Muscle of leg (tissue), 11 donors: ENCODE results near the gene HEPHL1. TPM values are rescaled to one million over a fixed set of nuclear protein-coding genes. Genes with fewer than 3 reads are reported as not detected.

ENCODE experiments used
- DNase-seq: peaks from one replicate; pipeline ENCODE4 v3.0.0; 2013
- H3K27ac ChIP-seq: one replicate; pipeline ENCODE4 v1.5.1; 2013; ENCODE audit warnings: mild to moderate bottlenecking, low read length, control low read depth
- H3K27me3 ChIP-seq: one replicate; pipeline ENCODE4 v1.6.1; 2013; ENCODE audit warnings: low read length; ENCODE audit not compliant: control insufficient read depth, insufficient read depth
- H3K36me3 ChIP-seq: one replicate; pipeline ENCODE4 v1.6.1; 2013; ENCODE audit warnings: low read length; ENCODE audit not compliant: control insufficient read depth, insufficient read depth
- H3K4me1 ChIP-seq: one replicate; pipeline ENCODE4 v1.6.1; 2013; ENCODE audit warnings: low read length; ENCODE audit not compliant: control insufficient read depth, insufficient read depth
- H3K4me3 ChIP-seq: one replicate; pipeline ENCODE4 v1.5.1; 2013; ENCODE audit warnings: low read length, control low read depth
- H3K9me3 ChIP-seq: replicated peaks from 2 replicates; pipeline ENCODE4 v1.6.1; 2013; ENCODE audit warnings: low read depth, low read length; ENCODE audit not compliant: control insufficient read depth
- WGBS: methylation state at CpG from one replicate; pipeline ENCODE4 v1.1.5; 2013; ENCODE audit warnings: missing lambda C conversion rate; ENCODE audit not compliant: insufficient coverage; 5-methylcytosine and 5-hydroxymethylcytosine counted together
- polyA plus RNA-seq, 8 donors: library from polyadenylated mRNA; unstranded; fragments of 120-200 nt; gene quantifications; one replicate each; pipeline versions ENCODE4 v1.2.1 to v1.2.3, GENCODE V29; 2013; ENCODE audit warnings: inconsistent platforms in 1 of 8, low replicate concordance in 1 of 8; ENCODE audit not compliant: insufficient read length in 8 of 8, insufficient read depth in 1 of 8
- total RNA-seq: library from RNA; stranded (reverse); fragments of 120-200 nt; gene quantifications from one replicate; pipeline ENCODE4 v1.2.4, GENCODE V29; 2013

Gene HEPHL1
- total and polyA plus RNA-seq, 9 donors, result 0.02 to 0.04 (median 0.03) TPM; not detected in 4

DNA sequence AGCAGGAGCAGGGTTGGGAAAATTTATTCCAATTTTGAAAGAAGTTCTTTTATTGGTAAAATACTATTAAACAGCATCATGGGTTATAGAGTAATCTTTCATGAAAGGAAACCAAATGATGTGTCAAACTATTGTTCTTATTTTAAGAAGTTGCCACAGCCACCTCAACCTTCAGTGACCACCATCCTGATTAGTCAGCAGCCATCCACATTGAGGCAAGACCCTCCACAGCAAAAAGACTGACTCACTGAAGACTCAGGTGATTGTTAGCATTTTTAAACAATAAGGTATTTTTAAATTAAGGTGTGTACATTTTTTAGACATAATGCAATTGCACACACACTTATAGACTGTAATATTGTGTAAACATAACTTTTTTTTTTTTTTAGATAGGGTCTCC, 3.7 kb upstream of the HEPHL1 start:
- Histone ChIP-seq H3K4me3 (no peak overlapping the region), H3K36me3 (no peaks in the 10 kb centered on the region), H3K27me3 (no peaks in the 10 kb centered on the region), H3K9me3 (no peaks in the 10 kb centered on the region), H3K4me1 (no peaks in the 10 kb centered on the region), H3K27ac (no peak overlapping the region)
- no peak for DNase-seq

DNA sequence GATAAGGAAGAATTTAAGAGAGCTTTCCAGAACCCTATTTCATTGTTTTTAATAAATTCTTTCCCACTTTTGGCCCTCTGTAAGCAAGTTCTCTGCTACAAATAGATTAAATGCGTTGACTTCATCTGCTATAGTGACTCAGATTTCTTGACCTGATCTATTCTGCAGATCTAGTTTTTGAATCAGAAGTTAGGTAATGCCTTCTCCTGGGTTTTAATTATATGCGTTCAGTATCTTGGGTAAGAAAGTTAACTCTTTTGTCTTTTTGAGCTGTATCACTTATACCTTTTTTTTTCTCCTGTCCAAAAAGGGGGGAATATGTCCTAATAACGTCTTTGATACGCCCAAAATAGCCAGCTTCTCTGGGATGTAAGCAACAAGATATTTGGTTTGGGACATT, 2.4 kb upstream of the HEPHL1 start:
- DNase-seq, result peak; percentile 17
- no peaks in the 10 kb centered on the region for H3K27me3 ChIP-seq
- H3K4me3 ChIP-seq, result no peak overlapping the region
- WGBS, result no CpG with 5 or more reads among the region's 4 CpGs
- no peaks in the 10 kb centered on the region for H3K9me3 ChIP-seq
- H3K27ac ChIP-seq, result no peak overlapping the region
- H3K4me1 ChIP-seq, result no peaks in the 10 kb centered on the region
- H3K36me3 ChIP-seq, result no peaks in the 10 kb centered on the region

DNA sequence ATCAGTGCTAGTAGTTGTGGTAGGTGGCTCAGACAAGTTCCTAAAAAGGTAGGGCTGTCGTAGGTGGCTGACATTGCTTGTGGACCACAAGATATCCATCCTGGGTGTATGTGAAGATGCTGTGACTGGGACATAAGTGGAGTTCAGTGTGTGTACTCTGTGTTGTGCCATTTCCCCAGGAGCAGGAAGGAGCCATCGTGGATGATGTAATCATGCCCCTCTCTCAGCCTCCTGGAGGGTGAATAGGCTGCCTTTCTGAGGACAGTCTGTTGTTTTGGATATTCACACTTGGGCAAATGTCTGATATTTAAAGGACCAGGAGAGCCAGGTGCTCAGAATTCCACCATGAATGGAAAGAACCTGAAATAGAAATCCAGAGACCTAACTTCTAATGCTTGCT, 2.7 kb downstream of the HEPHL1 start:
- no peaks in the 10 kb centered on the region for H3K9me3 ChIP-seq
- H3K27me3 ChIP-seq, result no peaks in the 10 kb centered on the region
- WGBS, result 100% methylated on average over 1 of the region's 2 CpGs
- no peak for DNase-seq
- no peak overlapping the region for H3K27ac ChIP-seq
- no peaks in the 10 kb centered on the region for H3K4me1 ChIP-seq
- H3K36me3 ChIP-seq, result no peaks in the 10 kb centered on the region
- H3K4me3 ChIP-seq, result no peak overlapping the region

DNA sequence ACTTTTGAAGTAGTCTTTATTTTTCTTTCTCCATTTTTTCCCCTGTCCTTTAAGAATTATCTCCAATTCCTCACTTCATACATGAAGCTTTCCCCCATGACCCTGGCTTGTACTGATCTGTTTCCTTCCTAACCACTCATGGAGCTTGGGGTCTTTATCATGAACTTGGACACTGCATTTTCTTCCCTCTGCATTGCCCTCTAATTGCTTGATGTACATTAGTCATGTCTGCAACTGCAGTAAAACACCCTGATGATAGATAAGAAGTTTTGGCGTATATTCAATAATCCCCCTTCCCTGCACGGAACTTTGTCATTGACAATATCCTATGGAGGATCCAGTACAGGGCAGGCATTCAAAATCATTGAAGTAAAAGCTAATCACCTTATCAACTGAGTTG, 3.4 kb downstream of the HEPHL1 start:
- H3K4me3 ChIP-seq, result no peak overlapping the region
- no peak overlapping the region for H3K27ac ChIP-seq
- DNase-seq, result no peak
- H3K27me3 ChIP-seq, result no peaks in the 10 kb centered on the region
- no CpG with 5 or more reads among the region's 2 CpGs for WGBS
- H3K9me3 ChIP-seq, result no peaks in the 10 kb centered on the region
- H3K36me3 ChIP-seq, result no peaks in the 10 kb centered on the region
- no peaks in the 10 kb centered on the region for H3K4me1 ChIP-seq

DNA sequence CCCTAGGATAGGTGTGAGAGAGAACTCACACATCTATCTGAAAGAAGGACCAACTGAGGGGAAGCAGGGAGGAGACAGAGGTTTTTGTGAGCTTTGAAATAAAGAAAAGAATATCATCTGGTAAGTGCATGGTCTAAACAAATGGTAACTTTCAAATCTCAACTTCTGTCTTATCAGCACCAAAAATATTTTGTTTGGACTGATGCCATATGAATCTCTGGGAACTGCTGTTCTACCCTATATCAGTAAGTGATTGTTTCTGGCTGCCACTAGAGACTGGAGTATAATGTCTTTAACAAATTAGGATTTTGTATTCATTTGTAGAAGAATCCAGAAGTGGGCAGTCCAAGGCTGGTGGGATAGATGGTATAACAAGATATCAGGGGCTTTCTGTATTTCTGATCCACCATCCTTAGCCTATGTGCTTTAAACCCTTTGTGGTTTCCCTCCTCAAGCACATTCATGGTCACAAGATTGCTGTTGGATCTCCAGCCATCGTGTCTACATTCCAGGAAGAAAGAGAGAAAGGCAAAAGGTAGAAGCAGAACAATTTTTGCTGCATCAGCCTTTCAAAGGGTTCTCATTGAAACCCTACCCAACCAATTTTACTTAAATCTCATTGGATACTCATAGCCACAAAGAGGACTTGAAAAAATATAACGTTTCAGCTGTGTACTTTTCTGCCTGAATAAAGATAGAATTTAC, 4.7 kb downstream of the HEPHL1 start:
- WGBS, result no CpG with 5 or more reads among the region's 2 CpGs
- Histone ChIP-seq H3K27me3 (no peaks in the 10 kb centered on the region), H3K4me3 (no peak overlapping the region), H3K36me3 (no peaks in the 10 kb centered on the region), H3K27ac (no peak overlapping the region), H3K9me3 (no peaks in the 10 kb centered on the region), H3K4me1 (no peaks in the 10 kb centered on the region)
- no peak for DNase-seq

DNA sequence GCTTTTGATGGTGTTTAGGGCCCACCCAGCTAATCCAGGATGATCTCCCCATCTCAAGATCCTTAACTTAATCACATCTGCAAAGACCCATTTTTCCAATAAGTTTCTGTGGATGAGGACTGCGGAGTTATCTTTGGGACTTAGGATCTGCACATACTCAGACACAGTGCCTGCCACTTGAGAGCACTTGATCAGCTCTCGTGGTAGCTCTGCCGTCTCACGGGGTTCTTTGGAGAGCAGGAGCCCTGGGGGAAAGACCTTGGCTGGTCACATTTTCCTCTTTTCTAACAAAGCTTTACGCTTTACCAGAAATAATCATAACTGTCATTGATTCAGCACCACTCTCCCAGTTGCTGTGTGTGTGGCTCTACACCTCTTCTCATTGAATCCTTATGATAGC, 6.1 kb downstream of the HEPHL1 start:
- Histone ChIP-seq H3K4me3 (no peak overlapping the region), H3K36me3 (no peaks in the 10 kb centered on the region)
- 84% methylated on average over 4 of the region's 5 CpGs for WGBS

DNA sequence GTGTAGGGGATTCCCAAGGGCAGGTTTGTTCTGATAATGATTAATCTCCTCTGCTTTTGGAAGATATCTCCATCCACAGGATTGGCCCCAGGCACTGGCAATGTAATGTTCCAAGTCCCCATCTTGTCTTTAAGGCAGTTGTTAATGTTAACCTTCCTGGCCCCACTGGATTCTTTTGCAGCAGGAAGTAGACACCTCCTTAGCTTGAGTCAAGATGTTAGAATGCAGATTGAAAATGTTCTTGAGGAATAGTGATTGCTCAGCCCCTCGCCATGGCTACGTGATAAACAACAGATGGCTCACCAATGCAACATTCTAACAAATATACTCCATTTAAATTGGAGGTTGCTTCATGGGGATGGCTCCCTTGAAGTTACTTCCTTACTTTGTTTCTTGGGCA, 7.3 kb downstream of the HEPHL1 start:
- Histone ChIP-seq H3K27me3 (no peaks in the 10 kb centered on the region), H3K9me3 (no peaks in the 10 kb centered on the region), H3K4me3 (no peak overlapping the region), H3K4me1 (no peaks in the 10 kb centered on the region), H3K27ac (no peak overlapping the region), H3K36me3 (no peaks in the 10 kb centered on the region)
- no CpG with 5 or more reads among the region's 2 CpGs for WGBS
- DNase-seq, result peak; percentile 2

More for the DNA sequence above, 6.1 kb downstream of the HEPHL1 start:
- no peak for DNase-seq
- H3K9me3 ChIP-seq, result no peaks in the 10 kb centered on the region
- H3K27me3 ChIP-seq, result no peaks in the 10 kb centered on the region
- H3K4me1 ChIP-seq, result no peaks in the 10 kb centered on the region
- H3K27ac ChIP-seq, result no peak overlapping the region

DNA sequence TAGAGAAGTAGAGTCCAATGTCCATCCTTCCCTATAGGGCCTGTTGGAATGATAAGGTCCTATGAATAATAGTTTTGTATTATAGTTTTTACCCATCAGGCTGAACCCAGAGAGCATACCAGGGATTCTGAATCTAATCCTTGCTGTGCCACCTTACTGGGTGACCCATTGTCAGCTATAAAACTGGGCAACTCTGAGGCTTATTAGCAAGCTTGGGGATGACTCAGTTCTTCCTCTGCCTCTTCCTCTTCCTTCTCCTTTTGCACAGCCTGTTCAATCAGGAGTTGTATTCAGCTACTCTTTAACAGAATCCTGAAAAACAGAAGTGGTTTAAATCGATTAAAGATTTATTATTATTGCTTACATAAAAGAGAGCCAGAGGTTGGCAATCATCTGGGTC, 8.9 kb downstream of the HEPHL1 start:
- WGBS, result no CpG with 5 or more reads among the region's 1 CpG
- H3K27ac ChIP-seq, result no peak overlapping the region
- DNase-seq, result no peak

DNA sequence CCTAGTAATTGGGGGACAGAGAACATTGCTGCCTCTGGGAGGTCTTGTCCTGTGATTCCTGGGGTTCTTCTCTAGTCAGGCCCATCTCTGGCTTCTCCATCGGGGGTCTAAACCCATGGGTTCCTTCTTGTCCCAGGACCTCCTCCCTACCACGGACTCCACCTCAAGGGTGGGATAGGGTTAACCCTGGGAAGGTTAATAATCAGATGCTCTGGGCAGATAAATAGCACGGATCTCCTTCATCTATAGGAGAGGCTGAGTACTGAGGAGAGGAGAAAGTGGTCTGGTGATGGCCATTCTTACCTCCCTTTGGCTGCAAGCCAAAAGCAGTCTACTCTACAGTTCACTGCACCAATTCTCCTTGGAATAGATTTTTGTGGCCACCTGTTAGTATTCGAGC, 10.5 kb downstream of the HEPHL1 start:
- H3K27ac ChIP-seq, result no peak overlapping the region
- H3K27me3 ChIP-seq, result no peaks in the 10 kb centered on the region
- H3K4me3 ChIP-seq, result no peak overlapping the region
- H3K9me3 ChIP-seq, result no peaks in the 10 kb centered on the region
- no peak for DNase-seq
- WGBS, result 17% methylated on average over 1 of the region's 4 CpGs
- no peaks in the 10 kb centered on the region for H3K4me1 ChIP-seq
- no peaks in the 10 kb centered on the region for H3K36me3 ChIP-seq

More for the DNA sequence above, 8.9 kb downstream of the HEPHL1 start:
- Histone ChIP-seq H3K9me3 (no peaks in the 10 kb centered on the region), H3K27me3 (no peaks in the 10 kb centered on the region), H3K36me3 (no peaks in the 10 kb centered on the region), H3K4me3 (no peak overlapping the region), H3K4me1 (no peaks in the 10 kb centered on the region)

DNA sequence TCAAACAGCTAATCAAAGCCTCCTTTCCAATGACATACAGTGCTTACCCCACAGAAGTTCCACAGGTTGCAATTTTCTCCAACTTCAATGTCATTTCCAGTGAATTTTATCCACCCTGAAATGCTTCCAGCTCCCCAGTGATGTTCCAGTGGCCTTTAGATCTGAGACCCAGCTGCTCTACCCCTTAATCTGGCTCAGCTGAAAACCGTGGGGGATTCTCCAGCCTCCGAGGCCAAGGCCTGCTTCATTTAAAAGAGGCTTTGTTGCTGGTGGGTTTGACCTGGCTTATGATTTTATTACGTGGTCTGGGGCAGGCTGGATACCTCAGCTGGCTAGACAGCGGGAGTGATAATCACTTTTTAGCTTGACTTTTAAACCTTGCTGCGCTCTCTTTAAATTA, 10.9 kb downstream of the HEPHL1 start:
- no peaks in the 10 kb centered on the region for H3K9me3 ChIP-seq
- peak; percentile 2 for DNase-seq
- 0% methylated on average over 1 of the region's 5 CpGs for WGBS
- H3K36me3 ChIP-seq, result no peaks in the 10 kb centered on the region
- no peak overlapping the region for H3K4me3 ChIP-seq
- no peaks in the 10 kb centered on the region for H3K27me3 ChIP-seq
- H3K27ac ChIP-seq, result no peak overlapping the region
- H3K4me1 ChIP-seq, result no peaks in the 10 kb centered on the region

DNA sequence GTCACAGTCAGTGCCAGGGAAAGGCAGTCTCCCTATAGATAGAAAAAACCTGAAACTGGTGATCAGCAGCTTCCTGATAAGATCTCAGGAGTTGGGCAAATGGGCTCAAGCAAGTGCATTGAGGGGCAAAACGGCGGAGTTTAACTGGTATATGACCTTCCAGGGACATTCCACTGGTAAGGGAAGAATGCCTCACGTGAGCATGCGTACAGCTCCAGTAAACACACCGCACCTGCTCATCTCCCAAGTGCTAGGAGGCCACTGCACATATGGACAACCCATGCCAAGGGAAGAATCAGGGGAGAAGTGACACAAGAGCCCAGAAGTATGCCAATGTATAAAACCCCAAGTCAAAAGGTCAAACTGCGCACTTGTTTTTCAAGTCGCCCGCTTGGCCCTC, 11.6 kb downstream of the HEPHL1 start:
- Histone ChIP-seq H3K27ac (no peak overlapping the region), H3K4me3 (no peak overlapping the region), H3K36me3 (no peaks in the 10 kb centered on the region), H3K27me3 (no peaks in the 10 kb centered on the region), H3K9me3 (no peaks in the 10 kb centered on the region), H3K4me1 (no peaks in the 10 kb centered on the region)
- WGBS, result 84% methylated on average over 8 of the region's 8 CpGs
- no peak for DNase-seq
